HepG2 (cell line): ENCODE measurements around the gene GLTPD2. TPM values are rescaled to one million over a fixed set of nuclear protein-coding genes. Genes with fewer than 3 reads are reported as not detected.

Source experiments
- CREB1 ChIP-seq, 2 experiments: fragments of 450-650 bp in 1 of 2; IDR thresholded peaks; 2 replicates each; pipeline ENCODE4 v1.6.1; 2016 to 2017; ENCODE audit warnings: control low read depth in 1 of 2, mild to moderate bottlenecking in 1 of 2, missing compliant biosample characterization in 1 of 2, missing genetic modification characterization in 1 of 2
- CREB3 ChIP-seq: sonication (generic); formaldehyde crosslinking; IDR thresholded peaks from 2 replicates; pipeline ENCODE4 v1.5.0; 2020; ENCODE audit warnings: missing genetic modification reagents
- DPF2 ChIP-seq: sonication (generic); formaldehyde crosslinking; IDR thresholded peaks from 2 replicates; pipeline ENCODE4 v1.4.0; 2020; ENCODE audit warnings: mild to moderate bottlenecking, low read depth, missing genetic modification reagents, borderline replicate concordance
- DZIP1 ChIP-seq: sonication (generic); formaldehyde crosslinking; IDR thresholded peaks from 2 replicates; pipeline ENCODE4 v1.5.0; 2020; ENCODE audit warnings: mild to moderate bottlenecking, missing genetic modification reagents
- FOXA3 ChIP-seq: IDR thresholded peaks from 2 replicates; pipeline ENCODE4 v1.6.1; 2016; ENCODE audit warnings: missing genetic modification reagents, missing compliant biosample characterization
- FOXJ3 ChIP-seq: sonication (generic); formaldehyde crosslinking; IDR thresholded peaks from 2 replicates; pipeline ENCODE4 v1.4.0; 2020; ENCODE audit warnings: missing genetic modification reagents, mild to moderate bottlenecking, borderline replicate concordance
- FOXK1 ChIP-seq: sonication (generic); formaldehyde crosslinking; IDR thresholded peaks from 2 replicates; pipeline ENCODE4 v1.4.0; 2020; ENCODE audit warnings: low read depth, missing genetic modification reagents, borderline replicate concordance
- GATA4 ChIP-seq: sonication (generic); IDR thresholded peaks from 2 replicates; pipeline ENCODE4 v1.6.1; 2016; ENCODE audit warnings: antibody characterized with exemption, low read depth, borderline replicate concordance
- GATAD2A ChIP-seq: IDR thresholded peaks from 2 replicates; pipeline ENCODE4 v1.6.1; 2016
- HHEX ChIP-seq: IDR thresholded peaks from 2 replicates; pipeline ENCODE4 v1.6.1; 2016; ENCODE audit warnings: control low read depth
- MYPOP ChIP-seq: sonication (generic); formaldehyde crosslinking; IDR thresholded peaks from 2 replicates; pipeline ENCODE4 v1.8.1; 2023; ENCODE audit warnings: mild to moderate bottlenecking, moderate library complexity, missing genetic modification reagents
- PCBP1 ChIP-seq: fragments of 200-400 bp; formaldehyde crosslinking; IDR thresholded peaks from 2 replicates; pipeline ENCODE4 v1.6.1; 2017; ENCODE audit warnings: mild to moderate bottlenecking, low read depth, low read length, borderline replicate concordance
- TBX2 ChIP-seq: sonication (generic); formaldehyde crosslinking; IDR thresholded peaks from 2 replicates; pipeline ENCODE4 v1.5.0; 2020; ENCODE audit warnings: missing genetic modification reagents, mild to moderate bottlenecking, borderline replicate concordance
- TBX3 ChIP-seq: fragments of 450-650 bp; IDR thresholded peaks from 2 replicates; pipeline ENCODE4 v1.6.1; 2017; ENCODE audit warnings: antibody characterized with exemption, mild to moderate bottlenecking, inconsistent platforms, borderline replicate concordance
- TCF7 ChIP-seq: sonication (generic); IDR thresholded peaks from 2 replicates; pipeline ENCODE4 v1.6.1; 2016; ENCODE audit warnings: antibody characterized with exemption, low read depth
- ZEB1 ChIP-seq: IDR thresholded peaks from 2 replicates; pipeline ENCODE4 v1.6.1; 2012; ENCODE audit warnings: mild to moderate bottlenecking, low read depth, inconsistent platforms; ENCODE audit not compliant: insufficient replicate concordance
- ZKSCAN1 ChIP-seq: fragments of 150-350 bp; IDR thresholded peaks from 2 replicates; pipeline ENCODE4 v1.6.1; 2014; ENCODE audit warnings: low read length
- ZNF343 ChIP-seq: sonication (generic); formaldehyde crosslinking; IDR thresholded peaks from 2 replicates; pipeline ENCODE4 v1.4.0; 2020; ENCODE audit warnings: mild to moderate bottlenecking, missing genetic modification reagents
- ZNF563 ChIP-seq: sonication (generic); formaldehyde crosslinking; IDR thresholded peaks from 2 replicates; pipeline ENCODE4 v1.8.0; 2022; ENCODE audit warnings: mild to moderate bottlenecking, moderate library complexity, missing genetic modification reagents
- ZNF598 ChIP-seq: sonication (generic); formaldehyde crosslinking; IDR thresholded peaks from 2 replicates; pipeline ENCODE4 v1.5.1; 2020; ENCODE audit warnings: mild to moderate bottlenecking, missing genetic modification reagents, borderline replicate concordance
- ZNF639 ChIP-seq: conservative IDR thresholded peaks from 2 replicates; pipeline ENCODE4 v1.6.1; 2018; ENCODE audit warnings: missing genetic modification reagents
- ZNF747 ChIP-seq: sonication (generic); formaldehyde crosslinking; IDR thresholded peaks from 2 replicates; pipeline ENCODE4 v1.8.1; 2023; ENCODE audit warnings: missing genetic modification reagents, mild to moderate bottlenecking, borderline replicate concordance
- ZNF781 ChIP-seq: sonication (generic); formaldehyde crosslinking; IDR thresholded peaks from 2 replicates; pipeline ENCODE4 v1.5.1; 2020; ENCODE audit warnings: borderline replicate concordance, mild to moderate bottlenecking, missing genetic modification reagents; ENCODE audit errors: not compliant biosample characterization
- polyA plus RNA-seq, 8 experiments: library from polyadenylated mRNA; depleted of rRNA in 3 of 8; stranded (reverse) in 7 of 8; unstranded in 1 of 8; fragments of >200 nt; fragmentation: Illumina TruSeq in 4 of 8; extraction: Trizol in 4 of 8; gene quantifications; 2 replicates each; pipeline versions ENCODE4 v1.2.1 to v1.2.3, GENCODE V29; 2011 to 2016; ENCODE audit warnings: low read depth in 4 of 8, missing spikeins in 1 of 8, mixed read lengths in 1 of 8; ENCODE audit not compliant: insufficient read depth in 1 of 8
- total RNA-seq, 5 experiments: library from RNA; depleted of rRNA; stranded (reverse); fragments of >200 nt; fragmentation: Illumina TruSeq; extraction: Trizol; gene quantifications; 2 replicates each; pipeline ENCODE4 v1.2.3, GENCODE V29; 2016; ENCODE audit warnings: low read depth in 1 of 5

GLTPD2 gene
- total and polyA plus RNA-seq, 2 of the 13 experiments (the other 11 are each of a cell fraction or from before 2014, with no cell fraction given): 7.5 to 12.9 TPM

- no peak for TF ChIP-seq CREB3
- TF ChIP-seq ZKSCAN1: no peak
- TF ChIP-seq PCBP1: no peak
- no peak; the same call in 1 of the 2 replicates for TF ChIP-seq ZNF343 (CRISPR knock-in tag)
- TF ChIP-seq CREB1 (IDR thresholded peaks at IDR 0.05): 0 out of 2 replicates have a peak, but pooled peaks have one; percentile 16
- no peak for TF ChIP-seq CREB1 (CRISPR knock-in tag; IDR thresholded peaks at IDR 0.05)
- TF ChIP-seq GATAD2A (CRISPR knock-in tag): peak; percentile 93
- no peak for TF ChIP-seq TCF7
- TF ChIP-seq ZNF639: no peak; the same call in 1 of the 2 replicates
- no peak for TF ChIP-seq GATA4
- TF ChIP-seq FOXK1 (CRISPR knock-in tag): peak; percentile 64; the same call in 1 of the 2 replicates
- no peak for TF ChIP-seq MYPOP (CRISPR knock-in tag)
- peak; percentile 68 for TF ChIP-seq FOXJ3 (CRISPR knock-in tag)
- TF ChIP-seq TBX2 (CRISPR knock-in tag): peak; percentile 87
- TF ChIP-seq ZNF747 (CRISPR knock-in tag): no peak
- peak; percentile 68; the same call in 1 of the 2 replicates for TF ChIP-seq DPF2
- TF ChIP-seq ZEB1: no peak
- TF ChIP-seq ZNF781 (CRISPR knock-in tag): no peak
- no peak; the same call in 1 of the 2 replicates for TF ChIP-seq HHEX
- TF ChIP-seq ZNF563 (CRISPR knock-in tag): no peak
- TF ChIP-seq DZIP1 (CRISPR knock-in tag): no peak
- TF ChIP-seq ZNF598 (CRISPR knock-in tag): 0 out of 2 replicates have a peak, but pooled peaks have one; percentile 13
- TF ChIP-seq TBX3: peak; percentile 58; the same call in 1 of the 2 replicates
- peak; percentile 88 for TF ChIP-seq FOXA3 (CRISPR knock-in tag)
Observed at GRCh38 chr17:4777969-4778760, 10.6 kb upstream of the GLTPD2 start (continued).
